H1 (cell line): ENCODE measurements around the gene CADM2. TPM values are rescaled to one million over a fixed set of nuclear protein-coding genes. Genes with fewer than 3 reads are reported as not detected.

Source experiments
- CEBPB ChIP-seq: IDR thresholded peaks from 2 replicates; pipeline ENCODE4 v1.6.1; 2012; ENCODE audit warnings: low read depth, low read length
- HDAC6 ChIP-seq: IDR thresholded peaks from one replicate; pipeline ENCODE4 v1.7.1; 2012; ENCODE audit warnings: low read depth, mild to moderate bottlenecking, inconsistent platforms, low read length, moderate library complexity
- RBBP5 ChIP-seq: IDR thresholded peaks from 2 replicates; pipeline ENCODE4 v1.7.1; 2012; ENCODE audit warnings: low read depth, mild to moderate bottlenecking, inconsistent platforms, low read length, moderate library complexity, borderline replicate concordance
- RNF2 ChIP-seq: fragments of 200-900, 300-1000 bp; sonication (generic); IDR thresholded peaks from 2 replicates; pipeline ENCODE4 v1.7.1; 2016; ENCODE audit warnings: borderline replicate concordance, low read depth, mild to moderate bottlenecking, antibody characterized with exemption, low read length; ENCODE audit not compliant: poor library complexity, severe bottlenecking; ENCODE audit errors: missing control alignments
- SIN3A ChIP-seq, 2 experiments: IDR thresholded peaks in 1 of 2; conservative IDR thresholded peaks in 1 of 2; 2 replicates each; pipeline ENCODE4 v1.6.1; 2011 to 2012; ENCODE audit warnings: low read length in 2 of 2, improper control_type of control experiment in 1 of 2, low read depth in 1 of 2, mild to moderate bottlenecking in 1 of 2
- SUZ12 ChIP-seq: fragments of 200-600 bp; sonication (generic); IDR thresholded peaks from 2 replicates; pipeline ENCODE4 v1.6.1; 2012; ENCODE audit warnings: mild to moderate bottlenecking, inconsistent platforms, low read length, moderate library complexity, mixed read lengths
- polyA plus RNA-seq, 7 experiments: library from polyadenylated mRNA; depleted of rRNA in 3 of 7; stranded (reverse) in 5 of 7; unstranded in 2 of 7; fragments of >200 nt in 5 of 7; fragments of 200-250 nt in 2 of 7; gene quantifications; 1 replicate in 5 of 7; 2 replicates in 1 of 7; 4 replicates in 1 of 7; pipeline versions ENCODE4 v1.2.1 to v1.2.3, GENCODE V29; 2011 to 2013; ENCODE audit warnings: missing spikeins in 2 of 7, mixed read lengths in 2 of 7
- total RNA-seq: library from RNA; stranded (reverse); fragmentation: NEBNext Ultra II Directional; extraction: Animal tissue kit (Norgen Biotek cat#: 25700); gene quantifications from 2 replicates; pipeline ENCODE4 v1.2.1, GENCODE V29; 2021

Gene CADM2
- total and polyA plus RNA-seq, 2 of the 8 experiments (the other 6 are each of a cell fraction or from before 2014, with no cell fraction given), result 14.9 to 20.9 TPM

GRCh38 chr3:85102781-85103180, 144.0 kb downstream of the CADM2 start (continued):
- TF ChIP-seq RNF2, result no peak
- TF ChIP-seq CEBPB, result no peak
- no peak for TF ChIP-seq RBBP5
- TF ChIP-seq SUZ12, result no peak
- no peak for TF ChIP-seq HDAC6
- no peak for TF ChIP-seq SIN3A (conservative IDR thresholded peaks at IDR 0.05 in 1 of 2, IDR thresholded peaks at IDR 0.05 in 1 of 2; ENCODE audit: low read depth in 1 of 2, low read length in 2 of 2)
- TF ChIP-seq, all 59 proteins: peak for 0
